Lower leg skin (tissue), 3 donors: ENCODE results near the gene ASAH2.

Source experiments
- POLR2A ChIP-seq, 2 donors: fragments of 450-650 bp; IDR thresholded peaks; one replicate each; pipeline ENCODE4 v1.6.1; 2016 to 2017; ENCODE audit warnings: antibody characterized with exemption in 2 of 2, mild to moderate bottlenecking in 1 of 2, moderate library complexity in 1 of 2
- TF ChIP-seq, protein P1 (sequence below), 3 donors: fragments of 450-650 bp; IDR thresholded peaks; one replicate each; pipeline ENCODE4 v1.5.1; 2016; ENCODE audit warnings: antibody characterized with exemption in 3 of 3, mild to moderate bottlenecking in 3 of 3, moderate library complexity in 2 of 3

DNA sequence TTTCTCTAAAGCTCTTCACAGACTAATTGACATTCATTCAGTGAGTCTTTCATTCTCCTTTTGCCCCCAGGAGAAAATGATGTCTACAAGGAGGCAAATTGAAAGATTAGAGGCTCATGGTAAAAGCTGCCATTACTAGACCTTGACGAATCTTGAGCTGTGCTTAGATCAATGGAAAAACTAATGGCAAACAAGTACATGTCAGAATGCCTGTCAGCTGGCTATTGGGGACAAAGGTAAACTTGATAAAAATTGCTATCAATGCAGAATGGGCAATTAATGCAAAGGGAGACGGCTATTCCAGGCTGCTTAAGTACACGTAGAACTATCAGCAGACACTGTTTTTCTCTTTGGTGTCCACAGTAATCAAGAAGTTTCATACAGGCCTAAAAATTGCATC is 3.3 kb downstream of the ASAH2 start:
- TF ChIP-seq POLR2A (IDR thresholded peaks at IDR 0.05), result no peak
- TF ChIP-seq, protein P1, sequence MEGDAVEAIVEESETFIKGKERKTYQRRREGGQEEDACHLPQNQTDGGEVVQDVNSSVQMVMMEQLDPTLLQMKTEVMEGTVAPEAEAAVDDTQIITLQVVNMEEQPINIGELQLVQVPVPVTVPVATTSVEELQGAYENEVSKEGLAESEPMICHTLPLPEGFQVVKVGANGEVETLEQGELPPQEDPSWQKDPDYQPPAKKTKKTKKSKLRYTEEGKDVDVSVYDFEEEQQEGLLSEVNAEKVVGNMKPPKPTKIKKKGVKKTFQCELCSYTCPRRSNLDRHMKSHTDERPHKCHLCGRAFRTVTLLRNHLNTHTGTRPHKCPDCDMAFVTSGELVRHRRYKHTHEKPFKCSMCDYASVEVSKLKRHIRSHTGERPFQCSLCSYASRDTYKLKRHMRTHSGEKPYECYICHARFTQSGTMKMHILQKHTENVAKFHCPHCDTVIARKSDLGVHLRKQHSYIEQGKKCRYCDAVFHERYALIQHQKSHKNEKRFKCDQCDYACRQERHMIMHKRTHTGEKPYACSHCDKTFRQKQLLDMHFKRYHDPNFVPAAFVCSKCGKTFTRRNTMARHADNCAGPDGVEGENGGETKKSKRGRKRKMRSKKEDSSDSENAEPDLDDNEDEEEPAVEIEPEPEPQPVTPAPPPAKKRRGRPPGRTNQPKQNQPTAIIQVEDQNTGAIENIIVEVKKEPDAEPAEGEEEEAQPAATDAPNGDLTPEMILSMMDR (IDR thresholded peaks at IDR 0.05), result no peak
